HG03565 (cell line): ENCODE data around the gene DHRS9.
"Not testable (repeated sequence)": the region's sequence is repeated elsewhere in the genome, so short reads cannot be mapped to it uniquely, and the experiment has no call there.

ENCODE experiments used
- ATAC-seq: cut with Tn5 transposase; IDR thresholded peaks from one replicate; pipeline ENCODE4 v1.9.1; 2021; ENCODE audit warnings: mild to moderate bottlenecking, moderate library complexity; ENCODE audit not compliant: unreplicated experiment

DHRS9 gene

GRCh38 chr2:169131587-169132512 lies 62.5 kb downstream of the DHRS9 start:
- ATAC-seq, result peak; percentile 79

- not testable (repeated sequence) for ATAC-seq
Measured at GRCh38 chr2:169134272-169134671, 64.9 kb downstream of the DHRS9 start.

GRCh38 chr2:169136428-169136827 lies 67.1 kb downstream of the DHRS9 start:
- not testable (repeated sequence) for ATAC-seq

GRCh38 chr2:169136885-169137534 lies 67.6 kb downstream of the DHRS9 start:
- ATAC-seq, result no peak

GRCh38 chr2:169137924-169138323 lies 68.6 kb downstream of the DHRS9 start:
- no peak for ATAC-seq

GRCh38 chr2:169139145-169139544 lies 69.8 kb downstream of the DHRS9 start:
- ATAC-seq, result no peak

- no peak for ATAC-seq
Measured at GRCh38 chr2:169139993-169140767, 70.8 kb downstream of the DHRS9 start.

GRCh38 chr2:169141713-169142352 lies 72.5 kb downstream of the DHRS9 start:
- no peak for ATAC-seq

- ATAC-seq, result no peak
Measured at GRCh38 chr2:169143998-169144397, 74.6 kb downstream of the DHRS9 start.
